Neuronal stem cell (in vitro differentiated cells): ENCODE measurements around the gene IRAK2.

Experiments used
- DNase-seq: peaks from one replicate; pipeline ENCODE4 v3.0.0-alpha.2; 2013; ENCODE audit warnings: low spot score
- H2AFZ ChIP-seq: one replicate; pipeline ENCODE4 v1.6.1; 2013; ENCODE audit warnings: mild to moderate bottlenecking, low read length, inconsistent platforms
- H2AK5ac ChIP-seq: 2 replicates; pipeline ENCODE4 v1.6.1; 2013; ENCODE audit warnings: low read depth, mild to moderate bottlenecking, inconsistent platforms, low read length, moderate library complexity, mixed read lengths
- H2BK120ac ChIP-seq: 2 replicates; pipeline ENCODE4 v1.6.1; 2013; ENCODE audit warnings: low read depth, mild to moderate bottlenecking, inconsistent platforms, low read length, moderate library complexity, mixed read lengths
- H2BK12ac ChIP-seq: one replicate; pipeline ENCODE4 v1.6.1; 2013; ENCODE audit warnings: low read length, inconsistent platforms
- H2BK15ac ChIP-seq: 2 replicates; pipeline ENCODE4 v1.6.1; 2013; ENCODE audit warnings: mild to moderate bottlenecking, low read length, inconsistent platforms, mixed read lengths
- H2BK5ac ChIP-seq: one replicate; pipeline ENCODE4 v1.6.1; 2013; ENCODE audit warnings: inconsistent platforms, mild to moderate bottlenecking, low read length, moderate library complexity
- H3K14ac ChIP-seq: one replicate; pipeline ENCODE4 v1.6.1; 2013; ENCODE audit warnings: low read length, inconsistent platforms
- H3K18ac ChIP-seq: 2 replicates; pipeline ENCODE4 v1.6.1; 2013; ENCODE audit warnings: low read length, inconsistent platforms
- H3K23ac ChIP-seq: 2 replicates; pipeline ENCODE4 v1.6.1; 2013; ENCODE audit warnings: low read depth, mild to moderate bottlenecking, mixed read lengths, low read length, inconsistent platforms; ENCODE audit not compliant: poor library complexity
- H3K27ac ChIP-seq: replicated peaks from 3 replicates; pipeline ENCODE4 v1.5.1; 2013; ENCODE audit warnings: low read length, inconsistent platforms
- H3K27me3 ChIP-seq, 3 experiments: 2 replicates each; pipeline ENCODE4 v1.6.1; 2013; ENCODE audit warnings: low read length in 3 of 3, mild to moderate bottlenecking in 2 of 3, inconsistent platforms in 1 of 3, low read depth in 1 of 3, mixed read lengths in 1 of 3, moderate library complexity in 1 of 3; ENCODE audit not compliant: control insufficient read depth in 3 of 3, insufficient read depth in 3 of 3
- H3K36me3 ChIP-seq, 2 donors: replicated peaks in 1 of 2; 2 replicates each; pipeline ENCODE4 v1.6.1; 2013; ENCODE audit warnings: low read length in 2 of 2; ENCODE audit not compliant: control insufficient read depth in 2 of 2, insufficient read depth in 2 of 2
- H3K4ac ChIP-seq: 2 replicates; pipeline ENCODE4 v1.6.1; 2013; ENCODE audit warnings: inconsistent platforms, mild to moderate bottlenecking, low read length, moderate library complexity
- H3K4me1 ChIP-seq, 2 donors: 1 replicate in 1 of 2; 2 replicates in 1 of 2; pipeline ENCODE4 v1.6.1; 2013; ENCODE audit warnings: low read length in 2 of 2, low read depth in 1 of 2; ENCODE audit not compliant: control insufficient read depth in 2 of 2, insufficient read depth in 1 of 2
- H3K4me2 ChIP-seq: one replicate; pipeline ENCODE4 v1.6.1; 2013; ENCODE audit warnings: mild to moderate bottlenecking, low read length, inconsistent platforms; ENCODE audit not compliant: insufficient read depth, poor library complexity, severe bottlenecking
- H3K4me3 ChIP-seq, 2 donors: 2 replicates each; pipeline ENCODE4 v1.5.1; 2013; ENCODE audit warnings: low read length in 2 of 2, mild to moderate bottlenecking in 2 of 2, inconsistent platforms in 1 of 2, moderate library complexity in 1 of 2
- H3K79me1 ChIP-seq: one replicate; pipeline ENCODE4 v1.6.1; 2013; ENCODE audit warnings: low read depth, mild to moderate bottlenecking, inconsistent platforms, low read length, moderate library complexity
- H3K9ac ChIP-seq: one replicate; pipeline ENCODE4 v1.6.1; 2013; ENCODE audit warnings: mild to moderate bottlenecking, low read depth, low read length, inconsistent platforms; ENCODE audit not compliant: poor library complexity
- H3K9me3 ChIP-seq, 2 donors: replicated peaks in 1 of 2; 2 replicates each; pipeline versions ENCODE3 to v1.6.1; 2013; ENCODE audit warnings: low read length in 2 of 2, mild to moderate bottlenecking in 2 of 2, inconsistent platforms in 1 of 2, low read depth in 1 of 2, mixed read lengths in 1 of 2, moderate library complexity in 1 of 2; ENCODE audit not compliant: control insufficient read depth in 2 of 2, insufficient read depth in 1 of 2
- H4K8ac ChIP-seq: one replicate; pipeline ENCODE4 v1.6.1; 2013; ENCODE audit warnings: low read depth, mild to moderate bottlenecking, inconsistent platforms, low read length, moderate library complexity
- H4K91ac ChIP-seq: one replicate; pipeline ENCODE4 v1.6.1; 2013; ENCODE audit warnings: low read length, low read depth, mild to moderate bottlenecking, inconsistent platforms; ENCODE audit not compliant: poor library complexity
- WGBS, 2 donors: extraction: QIAGEN DNeasy Blood & Tissue Kit; methylation state at CpG; one replicate each; pipeline ENCODE4 v1.1.7; 2013; ENCODE audit warnings: missing lambda C conversion rate in 2 of 2, mixed read lengths in 1 of 2; ENCODE audit not compliant: insufficient read length in 2 of 2, insufficient replicate concordance in 1 of 2; ENCODE audit errors: extremely low coverage in 2 of 2; 5-methylcytosine and 5-hydroxymethylcytosine counted together

Gene IRAK2

DNA sequence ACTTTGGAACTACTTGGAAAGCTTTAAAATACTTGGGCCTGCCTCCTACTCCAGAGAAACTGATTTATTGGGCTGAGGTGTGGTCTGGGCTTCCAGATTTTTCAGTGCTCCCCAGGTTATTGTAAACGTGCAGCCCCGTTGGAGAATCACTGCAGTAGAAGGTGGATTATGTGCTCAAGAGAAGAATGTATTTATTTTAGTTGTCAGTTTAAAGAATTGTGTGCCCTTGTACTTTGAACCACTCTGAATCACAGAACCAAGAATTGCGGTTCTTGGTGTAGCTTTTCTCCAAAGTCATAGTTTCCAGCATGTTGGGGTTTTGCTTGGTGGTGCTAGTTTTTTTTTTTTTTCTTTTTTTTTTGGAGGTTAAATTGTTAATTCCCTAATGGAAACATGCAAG, 85.1 kb downstream of the IRAK2 start:
- H3K27me3 ChIP-seq, result no peaks in the 10 kb centered on the region
- H3K4me1 ChIP-seq, result peaks cover 0 to 11% of the 10 kb centered on the region in 2 donors
- H3K18ac ChIP-seq, result no peak overlapping the region
- no peak overlapping the region for H4K8ac ChIP-seq
- no peak overlapping the region for H4K91ac ChIP-seq
- H3K4me2 ChIP-seq, result peak overlapping the region; percentile 91
- peaks cover 3% of the 10 kb centered on the region for H3K79me1 ChIP-seq
- DNase-seq, result no peak
- H2BK15ac ChIP-seq, result no peak overlapping the region
- no CpG with 5 or more reads among the region's 3 CpGs for WGBS, 2 donors
- no peak overlapping the region for H3K4ac ChIP-seq
- no peak overlapping the region for H3K9ac ChIP-seq
- H3K9me3 ChIP-seq, result peaks cover 0 to 11% of the 10 kb centered on the region in 2 donors
- no peak overlapping the region for H3K23ac ChIP-seq
- H2AK5ac ChIP-seq, result no peak overlapping the region
- no peak overlapping the region for H3K27ac ChIP-seq
- H2AFZ ChIP-seq, result peak overlapping the region; percentile 88
- H2BK120ac ChIP-seq, result no peak overlapping the region
- peaks cover 16 to 45% of the 10 kb centered on the region in 2 donors for H3K36me3 ChIP-seq
- peak overlapping the region in 1 of 2 donors; percentile 93 for H3K4me3 ChIP-seq
- no peak overlapping the region for H2BK5ac ChIP-seq
- no peak overlapping the region for H2BK12ac ChIP-seq
- H3K14ac ChIP-seq, result no peak overlapping the region

DNA sequence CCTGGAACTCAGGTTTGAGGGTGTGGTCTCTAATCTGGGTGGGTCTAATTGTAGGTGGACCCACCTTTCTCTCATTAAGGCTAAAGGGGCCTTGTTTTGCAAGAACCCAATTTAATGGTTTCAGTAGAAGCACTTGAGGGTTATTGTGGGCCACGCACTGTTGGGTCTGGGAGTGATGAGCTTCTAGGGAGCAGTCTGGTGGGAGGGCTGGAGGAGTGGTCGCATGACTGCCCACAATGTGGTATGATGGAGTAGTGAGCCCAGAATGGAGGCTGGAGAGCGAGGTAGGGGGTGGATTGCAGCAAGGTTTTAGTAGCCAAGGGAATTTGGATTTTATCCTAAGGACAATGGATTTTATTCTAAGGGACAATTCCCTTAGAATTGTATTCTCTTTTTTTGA, 86.3 kb downstream of the IRAK2 start:
- Histone ChIP-seq H3K27me3 (no peaks in the 10 kb centered on the region), H4K91ac (no peak overlapping the region), H2BK5ac (no peak overlapping the region), H3K9ac (no peak overlapping the region), H2BK12ac (no peak overlapping the region), H3K79me1 (peaks cover 3% of the 10 kb centered on the region), H3K4me3 (no peak overlapping the region), H3K9me3 (peaks cover 0 to 3% of the 10 kb centered on the region in 2 donors), H2AK5ac (no peak overlapping the region), H2BK15ac (no peak overlapping the region), H3K4me1 (peaks cover 0 to 11% of the 10 kb centered on the region in 2 donors), H3K36me3 (peaks cover 16 to 57% of the 10 kb centered on the region in 2 donors), H2BK120ac (no peak overlapping the region), H4K8ac (no peak overlapping the region), H3K27ac (no peak overlapping the region), H3K4me2 (no peak overlapping the region), H3K4ac (no peak overlapping the region), H3K23ac (no peak overlapping the region), H3K18ac (no peak overlapping the region), H2AFZ (no peak overlapping the region), H3K14ac (no peak overlapping the region)
- no peak for DNase-seq
- no CpG with 5 or more reads among the region's 3 CpGs for WGBS, 2 donors

- Histone ChIP-seq H2BK12ac (no peak overlapping the region), H3K27me3 (no peaks in the 10 kb centered on the region), H3K4me2 (no peak overlapping the region), H3K79me1 (peaks cover 3% of the 10 kb centered on the region), H3K23ac (no peak overlapping the region), H2AK5ac (no peak overlapping the region), H3K14ac (no peak overlapping the region), H2AFZ (no peak overlapping the region), H4K8ac (peak overlapping the region; percentile 26), H3K4ac (no peak overlapping the region), H3K9ac (no peak overlapping the region), H3K27ac (no peak overlapping the region), H2BK15ac (no peak overlapping the region), H2BK120ac (no peak overlapping the region), H4K91ac (no peak overlapping the region), H3K4me3 (no peak overlapping the region), H3K36me3 (peaks cover 19 to 75% of the 10 kb centered on the region in 2 donors), H3K18ac (no peak overlapping the region), H3K9me3 (peaks cover 0 to 2% of the 10 kb centered on the region in 2 donors), H2BK5ac (no peak overlapping the region), H3K4me1 (peaks cover 0 to 11% of the 10 kb centered on the region in 2 donors)
- no peak for DNase-seq
- WGBS, 2 donors, result no CpG with 5 or more reads among the region's 3 CpGs
Measured at GRCh38 chr3:10253731-10254130, 89.0 kb downstream of the IRAK2 start.

GRCh38 chr3:10255835-10256234, 91.1 kb downstream of the IRAK2 start:
- peaks cover 23 to 86% of the 10 kb centered on the region in 2 donors for H3K36me3 ChIP-seq

More at GRCh38 chr3:10255835-10256234, 91.1 kb downstream of the IRAK2 start:
- Histone ChIP-seq H3K4me3 (no peak overlapping the region), H3K4ac (no peak overlapping the region), H3K9me3 (peaks cover 0 to 2% of the 10 kb centered on the region in 2 donors), H3K23ac (no peak overlapping the region), H2BK120ac (no peak overlapping the region), H2BK5ac (no peak overlapping the region), H4K91ac (no peak overlapping the region), H2BK12ac (no peak overlapping the region), H3K79me1 (no peaks in the 10 kb centered on the region), H3K9ac (no peak overlapping the region), H4K8ac (no peak overlapping the region), H3K27me3 (no peaks in the 10 kb centered on the region), H3K27ac (no peak overlapping the region), H2AK5ac (no peak overlapping the region), H3K18ac (no peak overlapping the region), H3K14ac (no peak overlapping the region), H2AFZ (no peak overlapping the region), H3K4me1 (peaks cover 0 to 2% of the 10 kb centered on the region in 2 donors), H3K4me2 (no peak overlapping the region), H2BK15ac (no peak overlapping the region)
- DNase-seq, result no peak
- WGBS, 2 donors, result no CpG with 5 or more reads among the region's 7 CpGs
